Stomach smooth muscle (tissue), 2 donors: ENCODE measurements around the gene HLA-DOA.

ENCODE experiments used
- H3K27ac ChIP-seq: one replicate; pipeline ENCODE4 v1.7.0; 2013; ENCODE audit warnings: mild to moderate bottlenecking, low read length, inconsistent platforms
- H3K27me3 ChIP-seq, 2 donors: one replicate each; pipeline ENCODE4 v1.7.0; 2013; ENCODE audit warnings: low read length in 2 of 2; ENCODE audit not compliant: insufficient read depth in 2 of 2, control insufficient read depth in 1 of 2
- H3K36me3 ChIP-seq, 2 donors: one replicate each; pipeline ENCODE4 v1.7.0; 2013; ENCODE audit warnings: low read length in 2 of 2; ENCODE audit not compliant: control insufficient read depth in 2 of 2, insufficient read depth in 2 of 2
- H3K4me1 ChIP-seq: one replicate; pipeline ENCODE4 v1.7.0; 2013; ENCODE audit warnings: low read length; ENCODE audit not compliant: control insufficient read depth, insufficient read depth
- H3K4me3 ChIP-seq, 2 donors: one replicate each; pipeline ENCODE4 v1.7.0; 2013; ENCODE audit warnings: low read length in 2 of 2
- H3K9ac ChIP-seq, 2 donors: one replicate each; pipeline ENCODE4 v1.7.0; 2013; ENCODE audit warnings: low read length in 2 of 2, mild to moderate bottlenecking in 1 of 2
- H3K9me3 ChIP-seq, 2 donors: one replicate each; pipeline ENCODE4 v1.7.0; 2013; ENCODE audit warnings: low read length in 2 of 2; ENCODE audit not compliant: control insufficient read depth in 2 of 2
- donor health status: healthy.
- donor health status: Pancreatic carcinoma.

HLA-DOA gene

GRCh38 chr6:32977272-32977952 lies 32.0 kb downstream of the HLA-DOA start:
- peaks cover 49% of the 10 kb centered on the region for H3K4me1 ChIP-seq
- no peaks in the 10 kb centered on the region for H3K9me3 ChIP-seq
- no peak overlapping the region for H3K27ac ChIP-seq
- H3K4me3 ChIP-seq, result no peak overlapping the region
- H3K9ac ChIP-seq, result no peak overlapping the region
- H3K27me3 ChIP-seq, result no peaks in the 10 kb centered on the region
- H3K36me3 ChIP-seq, result peaks cover 67 to 72% of the 10 kb centered on the region in 2 donors

- Histone ChIP-seq H3K36me3 (peaks cover 66 to 73% of the 10 kb centered on the region in 2 donors), H3K9me3 (no peaks in the 10 kb centered on the region), H3K4me3 (no peak overlapping the region), H3K4me1 (peaks cover 44% of the 10 kb centered on the region), H3K9ac (no peak overlapping the region), H3K27me3 (no peaks in the 10 kb centered on the region), H3K27ac (no peak overlapping the region)
Measured at GRCh38 chr6:32976334-32977069, 32.9 kb downstream of the HLA-DOA start.

GRCh38 chr6:32975886-32976285 lies 33.5 kb downstream of the HLA-DOA start:
- Histone ChIP-seq H3K4me1 (peaks cover 44% of the 10 kb centered on the region), H3K36me3 (peaks cover 62 to 67% of the 10 kb centered on the region in 2 donors), H3K27ac (no peak overlapping the region), H3K9me3 (no peaks in the 10 kb centered on the region), H3K27me3 (no peaks in the 10 kb centered on the region), H3K4me3 (no peak overlapping the region), H3K9ac (no peak overlapping the region)

GRCh38 chr6:32974541-32975308 lies 34.7 kb downstream of the HLA-DOA start:
- Histone ChIP-seq H3K27me3 (no peaks in the 10 kb centered on the region), H3K4me3 (peak overlapping the region; percentile 91 to 99), H3K36me3 (peaks cover 51 to 55% of the 10 kb centered on the region in 2 donors), H3K4me1 (peaks cover 49% of the 10 kb centered on the region), H3K9ac (peak overlapping the region; percentile 56 to 58), H3K9me3 (no peaks in the 10 kb centered on the region), H3K27ac (peak overlapping the region; percentile 11)

- Histone ChIP-seq H3K27me3 (no peaks in the 10 kb centered on the region), H3K4me3 (peak overlapping the region; percentile 91 to 99), H3K4me1 (peaks cover 55% of the 10 kb centered on the region), H3K36me3 (peaks cover 45 to 48% of the 10 kb centered on the region in 2 donors), H3K27ac (peak overlapping the region; percentile 11), H3K9me3 (no peaks in the 10 kb centered on the region), H3K9ac (peak overlapping the region; percentile 56 to 80)
Measured at GRCh38 chr6:32974016-32974333, 35.4 kb downstream of the HLA-DOA start.

GRCh38 chr6:32973144-32974015 lies 36.0 kb downstream of the HLA-DOA start:
- H3K27me3 ChIP-seq, result no peaks in the 10 kb centered on the region
- peak overlapping the region; percentile 91 to 99 for H3K4me3 ChIP-seq
- H3K9ac ChIP-seq, result peak overlapping the region; percentile 56 to 80
- H3K27ac ChIP-seq, result peak overlapping the region; percentile 33
- no peaks in the 10 kb centered on the region for H3K9me3 ChIP-seq
- H3K36me3 ChIP-seq, result peaks cover 39 to 42% of the 10 kb centered on the region in 2 donors
- H3K4me1 ChIP-seq, result peaks cover 53% of the 10 kb centered on the region

- Histone ChIP-seq H3K4me3 (peak overlapping the region; percentile 91 to 99), H3K9ac (peak overlapping the region; percentile 56 to 80), H3K27ac (peak overlapping the region; percentile 100), H3K27me3 (no peaks in the 10 kb centered on the region), H3K4me1 (peaks cover 54% of the 10 kb centered on the region), H3K36me3 (peaks cover 31 to 34% of the 10 kb centered on the region in 2 donors), H3K9me3 (no peaks in the 10 kb centered on the region)
Measured at GRCh38 chr6:32972353-32973143, 36.8 kb downstream of the HLA-DOA start.

GRCh38 chr6:32971581-32972352 lies 37.6 kb downstream of the HLA-DOA start:
- H3K36me3 ChIP-seq, result peaks cover 24 to 27% of the 10 kb centered on the region in 2 donors
- H3K4me3 ChIP-seq, result peak overlapping the region; percentile 99 to 100
- H3K27ac ChIP-seq, result peak overlapping the region; percentile 100
- H3K27me3 ChIP-seq, result no peaks in the 10 kb centered on the region
- H3K4me1 ChIP-seq, result peaks cover 51% of the 10 kb centered on the region
- H3K9ac ChIP-seq, result peak overlapping the region; percentile 100
- H3K9me3 ChIP-seq, result no peaks in the 10 kb centered on the region

- no peaks in the 10 kb centered on the region for H3K27me3 ChIP-seq
- peaks cover 18 to 21% of the 10 kb centered on the region in 2 donors for H3K36me3 ChIP-seq
- H3K4me3 ChIP-seq, result peak overlapping the region; percentile 99 to 100
- peak overlapping the region; percentile 100 for H3K9ac ChIP-seq
- no peaks in the 10 kb centered on the region for H3K9me3 ChIP-seq
- H3K4me1 ChIP-seq, result peaks cover 45% of the 10 kb centered on the region
- peak overlapping the region; percentile 100 for H3K27ac ChIP-seq
Measured at GRCh38 chr6:32971242-32971580, 38.2 kb downstream of the HLA-DOA start.
